Activated naive CD4-positive, alpha-beta T cell treated with anti-CD3 and anti-CD28 coated beads, Interleukin-2, amount 50 U/mL, for 72 hours (primary cell): Measurements from ENCODE around the gene WDTC1. TPM values are rescaled to one million over a fixed set of nuclear protein-coding genes. Genes with fewer than 3 reads are reported as not detected.

Experiments used
- ATAC-seq, 2 donors: fragments of 150-1000 bp; cut with Tn5 transposase; 2 replicates each; pipeline ENCODE4 v1.10.0; 2021; ENCODE audit warnings: mild to moderate bottlenecking in 2 of 2, moderate library complexity in 2 of 2
- DNase-seq, 2 donors: peaks; one replicate each; pipeline ENCODE4 v3.0.0; 2021 to 2022; ENCODE audit warnings: low spot score in 2 of 2
- H3K27ac Mint-ChIP-seq, 2 donors: one replicate each; pipeline ENCODE4 v1.8.0; 2022; ENCODE audit warnings: mild to moderate bottlenecking in 2 of 2, mixed read lengths in 2 of 2
- H3K36me3 Mint-ChIP-seq, 2 donors: one replicate each; pipeline ENCODE4 v1.8.0; 2022; ENCODE audit warnings: mixed read lengths in 2 of 2
- H3K9me3 Mint-ChIP-seq, 2 donors: one replicate each; pipeline ENCODE4 v1.8.0; 2022; ENCODE audit warnings: mixed read lengths in 2 of 2
- total RNA-seq, 2 donors: library from RNA; stranded (reverse); gene quantifications; one replicate each; pipeline ENCODE4 v1.2.3, GENCODE V29; 2022

Gene WDTC1
- total RNA-seq, 2 donors from 2014 or later: 26.4 to 36.1 TPM

- Mint-ChIP-seq H3K36me3 (no peaks in the 10 kb centered on the region), H3K27ac (no peak overlapping the region), H3K9me3 (no peaks in the 10 kb centered on the region)
- ATAC-seq: no peak
- no peak for DNase-seq
Observed at GRCh38 chr1:27314169-27314568, 79.7 kb downstream of the WDTC1 start.

- no peak overlapping the region for H3K27ac Mint-ChIP-seq
- DNase-seq (no peak), ATAC-seq (no peak)
- no peaks in the 10 kb centered on the region for H3K9me3 Mint-ChIP-seq
- no peaks in the 10 kb centered on the region for H3K36me3 Mint-ChIP-seq
Observed at GRCh38 chr1:27314737-27315136, 80.3 kb downstream of the WDTC1 start.

- Mint-ChIP-seq H3K9me3 (no peaks in the 10 kb centered on the region), H3K36me3 (no peaks in the 10 kb centered on the region), H3K27ac (no peak overlapping the region)
- ATAC-seq (no peak), DNase-seq (no peak)
Observed at GRCh38 chr1:27316860-27317259, 82.4 kb downstream of the WDTC1 start.

- peak overlapping the region; percentile 22 to 52 for H3K27ac Mint-ChIP-seq
- no peaks in the 10 kb centered on the region for H3K9me3 Mint-ChIP-seq
- peaks cover 7 to 10% of the 10 kb centered on the region in 2 donors for H3K36me3 Mint-ChIP-seq
- DNase-seq (no peak), ATAC-seq (no peak)
Observed at GRCh38 chr1:27318136-27318535, 83.7 kb downstream of the WDTC1 start.

- ATAC-seq (no peak), DNase-seq (no peak)
- no peaks in the 10 kb centered on the region for H3K9me3 Mint-ChIP-seq
- H3K27ac Mint-ChIP-seq: peak overlapping the region in 1 of 2 donors; percentile 22
- peaks cover 10 to 13% of the 10 kb centered on the region in 2 donors for H3K36me3 Mint-ChIP-seq
Observed at GRCh38 chr1:27318596-27318995, 84.2 kb downstream of the WDTC1 start.

- Mint-ChIP-seq H3K27ac (peak within 1 kb of the TSS; percentile 96 to 98), H3K36me3 (peaks cover 14 to 17% of the 10 kb centered on the region in 2 donors), H3K9me3 (no peaks in the 10 kb centered on the region)
- ATAC-seq: peak; percentile 97 to 98
- DNase-seq: peak; percentile 98
Observed at GRCh38 chr1:27321813-27322568, 87.6 kb downstream of the WDTC1 start, which contains the start of gene TMEM222. Gene TMEM222, plus strand, starts transcription at chr1:27322163. Its CDS starts 35 bp downstream, at chr1:27322198.

GRCh38 chr1:27322569-27323240, 88.3 kb downstream of the WDTC1 start:
- no peak for ATAC-seq
- peak overlapping the region; percentile 96 to 98 for H3K27ac Mint-ChIP-seq
- peaks cover 14 to 17% of the 10 kb centered on the region in 2 donors for H3K36me3 Mint-ChIP-seq
- no peaks in the 10 kb centered on the region for H3K9me3 Mint-ChIP-seq
- no peak for DNase-seq

GRCh38 chr1:27325286-27325685, 90.9 kb downstream of the WDTC1 start:
- no peaks in the 10 kb centered on the region for H3K9me3 Mint-ChIP-seq
- H3K36me3 Mint-ChIP-seq: peaks cover 14 to 17% of the 10 kb centered on the region in 2 donors
- no peak for ATAC-seq
- no peak overlapping the region for H3K27ac Mint-ChIP-seq
- DNase-seq: no peak

GRCh38 chr1:27327964-27328363, 93.5 kb downstream of the WDTC1 start:
- peaks cover 7 to 9% of the 10 kb centered on the region in 2 donors for H3K36me3 Mint-ChIP-seq
- H3K9me3 Mint-ChIP-seq: no peaks in the 10 kb centered on the region
- DNase-seq (no peak), ATAC-seq (no peak)
- peak overlapping the region; percentile 49 to 69 for H3K27ac Mint-ChIP-seq

- Mint-ChIP-seq H3K9me3 (no peaks in the 10 kb centered on the region), H3K27ac (peak overlapping the region in 1 of 2 donors; percentile 88), H3K36me3 (no peaks in the 10 kb centered on the region)
- DNase-seq: no peak
- ATAC-seq: no peak
Observed at GRCh38 chr1:27330786-27331185, 96.4 kb downstream of the WDTC1 start.

- no peaks in the 10 kb centered on the region for H3K9me3 Mint-ChIP-seq
- peaks cover 0 to 1% of the 10 kb centered on the region in 2 donors for H3K36me3 Mint-ChIP-seq
- DNase-seq (no peak), ATAC-seq (no peak)
- no peak overlapping the region for H3K27ac Mint-ChIP-seq
Observed at GRCh38 chr1:27331426-27331825, 97.0 kb downstream of the WDTC1 start.

- Mint-ChIP-seq H3K36me3 (peaks cover 0 to 5% of the 10 kb centered on the region in 2 donors), H3K9me3 (no peaks in the 10 kb centered on the region), H3K27ac (peak overlapping the region in 1 of 2 donors; percentile 92)
- ATAC-seq (no peak), DNase-seq (no peak)
Observed at GRCh38 chr1:27331922-27332321, 97.5 kb downstream of the WDTC1 start.

GRCh38 chr1:27332536-27333281, 98.3 kb downstream of the WDTC1 start:
- DNase-seq: peak in 1 of 2 donors; percentile 68
- Mint-ChIP-seq H3K9me3 (no peaks in the 10 kb centered on the region), H3K27ac (peak overlapping the region; percentile 17 to 41), H3K36me3 (peaks cover 0 to 5% of the 10 kb centered on the region in 2 donors)
- peak; percentile 77 to 88 for ATAC-seq

- peaks cover 0 to 5% of the 10 kb centered on the region in 2 donors for H3K36me3 Mint-ChIP-seq
- H3K27ac Mint-ChIP-seq: no peak overlapping the region
- no peak for DNase-seq
- H3K9me3 Mint-ChIP-seq: no peaks in the 10 kb centered on the region
- no peak for ATAC-seq
Observed at GRCh38 chr1:27333717-27334279, 99.4 kb downstream of the WDTC1 start.

- Mint-ChIP-seq H3K9me3 (no peaks in the 10 kb centered on the region), H3K36me3 (peaks cover 0 to 5% of the 10 kb centered on the region in 2 donors), H3K27ac (peak overlapping the region; percentile 36 to 52)
- no peak for ATAC-seq
- no peak for DNase-seq
Observed at GRCh38 chr1:27335506-27336422, 101.3 kb downstream of the WDTC1 start.

- DNase-seq (no peak), ATAC-seq (no peak)
- Mint-ChIP-seq H3K27ac (no peak overlapping the region), H3K36me3 (peaks cover 0 to 5% of the 10 kb centered on the region in 2 donors), H3K9me3 (no peaks in the 10 kb centered on the region)
Observed at GRCh38 chr1:27336756-27337155, 102.3 kb downstream of the WDTC1 start.
